Measurements from ENCODE around the gene RAB3GAP2.
A peak's percentile ranks its signal among the peaks of the same experiment; 100 is the strongest.
"Not testable (repeated sequence)": the region's sequence is repeated elsewhere in the genome, so short reads cannot be mapped to it uniquely, and the experiment has no call there.

The RAB3GAP2 gene

GRCh38 chr1:220164116-220164515, 108.1 kb downstream of the RAB3GAP2 start:
- in situ Hi-C loops (cut with MboI; ENCODE audit: low pct_unique_long_range_greater_than_20kb, low sequenced_read_pairs) = no loop called here

GRCh38 chr1:220160027-220160426, 112.2 kb downstream of the RAB3GAP2 start:
- no peak for DNase-seq

More at GRCh38 chr1:220164116-220164515, 108.1 kb downstream of the RAB3GAP2 start:
- no peak for DNase-seq

GRCh38 chr1:220159041-220159440, 113.2 kb downstream of the RAB3GAP2 start:
- in situ Hi-C loops (cut with MboI; ENCODE audit: low pct_unique_long_range_greater_than_20kb, low sequenced_read_pairs) = no loop called here
- DNase-seq = no peak

More at GRCh38 chr1:220160027-220160426, 112.2 kb downstream of the RAB3GAP2 start:
- in situ Hi-C loops (cut with MboI; ENCODE audit: low pct_unique_long_range_greater_than_20kb, low sequenced_read_pairs) = no loop called here

- in situ Hi-C loops (cut with MboI; ENCODE audit: low pct_unique_long_range_greater_than_20kb, low sequenced_read_pairs); DNase-seq: not testable (repeated sequence)
Observed at GRCh38 chr1:220158530-220158929, 113.7 kb downstream of the RAB3GAP2 start.

DNA sequence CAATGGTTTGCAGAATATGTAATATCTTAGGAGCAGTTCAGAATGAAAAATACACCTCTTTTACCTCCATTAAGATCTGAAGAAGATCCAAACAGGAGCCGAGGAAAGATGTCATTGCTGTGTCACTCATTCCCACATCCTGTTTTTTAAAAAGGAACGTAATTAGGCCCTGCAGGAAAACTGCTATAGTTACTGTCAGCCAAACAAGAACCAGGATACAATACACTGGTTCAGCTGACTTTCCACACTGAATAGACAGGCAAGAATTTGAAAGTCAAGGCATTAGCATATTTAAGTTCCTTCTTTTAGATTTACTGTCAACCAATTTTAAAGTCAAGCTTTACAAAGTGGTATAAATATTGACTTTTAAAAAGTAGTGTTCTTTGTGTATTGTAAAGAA, 114.5 kb downstream of the RAB3GAP2 start:
- in situ Hi-C loops (cut with MboI; ENCODE audit: low pct_unique_long_range_greater_than_20kb, low sequenced_read_pairs) = no loop called here

DNA sequence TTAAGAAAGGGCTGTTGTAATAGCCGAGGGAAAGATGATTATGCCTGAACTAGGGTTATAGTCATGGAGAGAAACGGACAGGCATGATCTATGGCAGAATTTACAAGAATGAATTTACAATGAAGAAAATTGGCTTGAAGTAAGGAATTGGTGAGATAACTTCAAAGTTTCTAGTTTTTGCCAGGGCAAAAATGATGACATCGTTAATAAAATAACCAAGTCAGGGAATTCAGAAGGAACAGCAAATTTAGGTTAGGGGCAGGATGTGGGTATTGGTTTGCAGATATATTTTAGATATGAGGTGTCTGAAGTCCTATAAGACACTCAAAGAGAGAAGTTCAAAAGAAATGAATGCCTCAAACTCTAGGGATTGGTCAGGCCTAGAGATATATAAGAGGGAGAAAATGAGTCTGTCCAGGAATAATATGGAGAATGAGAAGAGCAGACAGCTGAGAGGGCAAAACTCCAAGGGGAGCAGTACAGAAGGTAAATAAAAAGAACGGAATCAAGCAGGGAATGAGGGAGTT, 115.6 kb downstream of the RAB3GAP2 start:
- DNase-seq = no peak
- in situ Hi-C loops (cut with MboI; ENCODE audit: low pct_unique_long_range_greater_than_20kb, low sequenced_read_pairs) = no loop called here

More for the DNA sequence above, 114.5 kb downstream of the RAB3GAP2 start:
- no peak for DNase-seq

GRCh38 chr1:220153147-220153546, 119.1 kb downstream of the RAB3GAP2 start:
- DNase-seq = no peak
- in situ Hi-C loops (cut with MboI; ENCODE audit: low pct_unique_long_range_greater_than_20kb, low sequenced_read_pairs) = no loop called here

DNA sequence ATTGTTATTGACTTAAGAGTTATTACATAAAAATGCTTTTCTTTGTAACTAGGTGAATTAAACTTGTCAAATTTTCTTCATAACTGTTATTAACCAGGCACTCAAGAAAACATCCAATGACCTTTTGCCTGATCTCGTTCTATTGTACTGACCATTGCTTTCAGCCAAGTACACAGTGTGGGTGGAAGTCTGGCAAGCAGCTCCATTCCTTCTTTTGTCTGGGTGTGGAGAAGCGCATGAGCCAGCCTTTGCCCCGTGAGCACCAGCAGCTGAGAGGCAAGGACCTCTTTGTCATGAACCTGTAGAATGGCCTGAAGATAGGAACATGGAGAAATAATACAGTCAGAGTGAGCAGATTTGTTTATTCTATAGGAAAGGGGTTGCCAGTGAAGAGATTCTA, 120.8 kb downstream of the RAB3GAP2 start:
- in situ Hi-C loops (cut with MboI; ENCODE audit: low pct_unique_long_range_greater_than_20kb, low sequenced_read_pairs) = no loop called here
- DNase-seq = no peak

- DNase-seq = no peak
- in situ Hi-C loops (cut with MboI; ENCODE audit: low pct_unique_long_range_greater_than_20kb, low sequenced_read_pairs) = no loop called here
Observed at GRCh38 chr1:220149742-220150141, 122.5 kb downstream of the RAB3GAP2 start.

- in situ Hi-C loops (cut with MboI; ENCODE audit: low pct_unique_long_range_greater_than_20kb, low sequenced_read_pairs) = no loop called here
- no peak for DNase-seq
Observed at GRCh38 chr1:220144051-220144450, 128.2 kb downstream of the RAB3GAP2 start.

DNA sequence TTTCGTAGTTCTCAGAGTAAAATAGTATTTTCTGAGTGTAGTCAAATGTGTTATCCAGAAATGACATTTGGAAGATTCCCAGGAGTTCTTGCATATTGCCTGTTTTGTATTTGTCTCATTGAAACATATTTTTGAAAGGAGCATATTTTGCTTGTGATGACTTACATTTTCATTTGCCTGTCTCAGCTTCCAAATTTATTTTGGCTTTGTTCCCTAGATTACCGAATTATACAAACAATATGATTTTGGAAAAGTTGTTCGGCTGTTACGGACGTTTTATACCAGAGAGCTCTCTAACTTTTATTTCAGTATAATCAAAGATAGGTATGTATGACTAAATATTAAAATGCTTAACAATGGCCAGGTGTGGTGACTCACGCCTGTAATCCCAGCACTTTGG, 132.3 kb downstream of the RAB3GAP2 start:
- no peak for DNase-seq
- in situ Hi-C loops (cut with MboI; ENCODE audit: low pct_unique_long_range_greater_than_20kb, low sequenced_read_pairs) = no loop called here

- peak; percentile 82 for DNase-seq
- in situ Hi-C loops (cut with MboI; ENCODE audit: low pct_unique_long_range_greater_than_20kb, low sequenced_read_pairs) = no loop called here
Observed at GRCh38 chr1:220137019-220137786, 135.1 kb downstream of the RAB3GAP2 start.

GRCh38 chr1:220135755-220136154, 136.5 kb downstream of the RAB3GAP2 start:
- in situ Hi-C loops (cut with MboI; ENCODE audit: low pct_unique_long_range_greater_than_20kb, low sequenced_read_pairs) = no loop called here
- DNase-seq = no peak

GRCh38 chr1:220129479-220130210, 142.6 kb downstream of the RAB3GAP2 start:
- in situ Hi-C loops (cut with MboI; ENCODE audit: low pct_unique_long_range_greater_than_20kb, low sequenced_read_pairs) = no loop called here
- no peak for DNase-seq

DNA sequence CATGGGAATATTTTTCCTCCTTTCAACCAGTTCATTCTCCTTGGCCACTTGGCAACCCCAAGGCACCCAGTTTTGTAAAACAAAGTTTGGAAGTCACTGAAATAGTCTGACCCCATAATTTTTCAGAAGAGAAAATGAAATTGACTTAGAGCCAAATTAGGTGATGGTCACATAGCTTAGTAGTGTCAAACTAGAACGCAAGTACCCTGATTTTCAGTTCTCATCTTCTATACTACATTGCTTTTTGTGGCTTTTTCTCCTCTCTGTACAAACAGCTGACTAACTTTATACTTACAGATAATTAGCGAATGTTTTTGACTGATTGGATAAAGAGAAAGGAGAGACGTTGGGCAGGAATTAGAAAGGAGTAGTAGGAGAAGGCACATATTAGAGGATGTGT, 145.2 kb downstream of the RAB3GAP2 start:
- in situ Hi-C loops (cut with MboI; ENCODE audit: low pct_unique_long_range_greater_than_20kb, low sequenced_read_pairs) = no loop called here
- no peak for DNase-seq

- peak; percentile 32 for DNase-seq
Observed at GRCh38 chr1:220124542-220124941, 147.7 kb downstream of the RAB3GAP2 start.

GRCh38 chr1:220123889-220124288, 148.4 kb downstream of the RAB3GAP2 start:
- in situ Hi-C loops (cut with MboI; ENCODE audit: low pct_unique_long_range_greater_than_20kb, low sequenced_read_pairs) = no loop called here
- DNase-seq = peak; percentile 31

More at GRCh38 chr1:220124542-220124941, 147.7 kb downstream of the RAB3GAP2 start:
- in situ Hi-C loops (cut with MboI; ENCODE audit: low pct_unique_long_range_greater_than_20kb, low sequenced_read_pairs) = no loop called here

DNA sequence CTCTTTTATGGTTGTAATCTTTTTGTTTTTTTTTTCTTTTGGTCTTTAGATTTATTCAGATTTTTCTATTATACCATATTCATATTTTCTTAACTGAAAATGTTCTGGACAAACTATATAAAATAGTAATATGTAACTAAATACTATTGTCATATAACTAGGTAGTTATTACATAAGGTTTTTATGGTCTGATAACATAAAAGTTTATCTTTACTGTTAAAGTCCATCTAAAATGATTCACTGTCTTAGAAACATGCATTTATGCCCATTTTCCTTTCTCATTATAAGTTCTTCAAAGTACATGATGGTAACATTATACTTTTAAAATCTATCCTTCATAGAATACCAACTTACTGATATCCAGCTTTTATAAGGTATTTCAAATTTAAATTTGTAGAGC, 149.2 kb downstream of the RAB3GAP2 start:
- DNase-seq = no peak
- in situ Hi-C loops (cut with MboI; ENCODE audit: low pct_unique_long_range_greater_than_20kb, low sequenced_read_pairs) = no loop called here

DNA sequence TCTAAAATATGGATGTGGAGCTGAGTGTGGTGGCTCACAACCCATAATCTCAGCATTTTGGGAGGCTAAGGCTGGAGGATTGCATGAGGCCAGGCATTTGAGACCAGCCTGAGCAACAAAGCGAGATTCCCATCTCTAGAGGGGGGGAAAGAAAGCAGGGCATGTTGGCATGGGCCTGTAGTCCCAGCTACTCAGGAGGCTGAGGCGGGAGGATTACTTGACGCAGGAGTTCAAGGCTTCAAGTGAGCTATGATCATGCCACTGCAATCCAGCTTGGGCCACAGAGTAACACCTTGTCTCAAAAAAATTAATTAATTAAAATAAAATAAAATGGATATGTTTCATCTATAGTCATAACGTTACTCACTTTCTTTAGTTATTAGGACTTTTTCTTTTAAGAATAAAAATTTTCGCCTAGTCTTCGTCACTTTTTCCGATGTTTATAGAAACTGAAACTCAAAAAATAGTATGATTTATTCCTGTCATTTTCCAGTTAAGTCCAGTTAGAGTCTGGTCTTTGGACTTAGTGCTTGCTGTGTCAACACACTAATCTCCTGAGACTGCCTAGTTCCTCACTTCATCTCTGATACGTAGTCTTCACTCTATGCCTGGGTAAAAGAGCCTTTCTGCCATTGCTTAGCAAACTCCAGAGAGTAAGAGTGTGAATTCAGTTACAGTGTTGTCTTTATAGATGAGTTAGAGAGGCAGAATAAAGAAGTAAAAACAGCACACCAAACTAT, 150.3 kb downstream of the RAB3GAP2 start:
- no peak for DNase-seq
- in situ Hi-C loops (cut with MboI; ENCODE audit: low pct_unique_long_range_greater_than_20kb, low sequenced_read_pairs) = no loop called here

All from KBM-7 (cell line).